Fibroblast of the conjunctiva (primary cell): ENCODE measurements around the gene CCIN.

ENCODE experiments used
- DNase-seq: peaks from one replicate; pipeline ENCODE4 v3.0.0-alpha.2; 2010; ENCODE audit warnings: low read depth

Gene CCIN

DNA sequence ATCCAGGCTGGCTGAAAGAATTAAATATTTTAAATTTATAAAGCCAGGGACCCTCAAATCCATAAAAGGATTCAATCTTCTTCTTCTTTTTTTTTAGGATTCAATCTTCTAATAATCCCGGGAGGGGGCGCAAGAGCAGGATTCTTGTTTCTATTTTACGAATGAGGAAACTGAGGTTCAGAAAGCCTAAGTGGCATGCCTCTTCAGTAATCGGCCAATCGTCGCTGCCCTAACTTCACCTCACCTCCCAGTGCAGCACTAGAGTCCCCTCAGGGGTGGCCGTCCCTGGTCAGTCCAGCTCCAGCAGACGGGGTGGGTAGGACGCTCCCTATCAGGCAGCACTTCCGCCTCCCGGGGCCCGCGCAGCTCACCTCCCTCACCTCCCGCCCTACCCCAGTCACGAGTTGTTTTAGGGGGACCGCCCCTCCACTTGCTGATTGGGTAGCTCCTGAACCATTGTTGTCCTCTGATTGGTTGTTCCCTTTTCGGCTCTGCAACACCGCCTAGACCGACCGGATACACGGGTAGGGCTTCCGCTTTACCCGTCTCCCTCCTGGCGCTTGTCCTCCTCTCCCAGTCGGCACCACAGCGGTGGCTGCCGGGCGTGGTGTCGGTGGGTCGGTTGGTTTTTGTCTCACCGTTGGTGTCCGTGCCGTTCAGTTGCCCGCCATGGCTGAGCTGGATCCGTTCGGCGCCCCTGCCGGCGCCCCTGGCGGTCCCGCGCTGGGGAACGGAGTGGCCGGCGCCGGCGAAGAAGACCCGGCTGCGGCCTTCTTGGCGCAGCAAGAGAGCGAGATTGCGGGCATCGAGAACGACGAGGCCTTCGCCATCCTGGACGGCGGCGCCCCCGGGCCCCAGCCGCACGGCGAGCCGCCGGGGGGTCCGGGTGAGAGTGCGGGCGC is 21.5 kb downstream of the CCIN start, which contains the start of gene CLTA:
TSS of gene CLTA (plus strand) at position 534 of the 902 bp plus-strand sequence. CDS start at position 670, 136 bp downstream.
- peak; percentile 98 for DNase-seq

GRCh38 chr9:36191290-36191645 is 22.1 kb downstream of the CCIN start:
- DNase-seq, result no peak

DNA sequence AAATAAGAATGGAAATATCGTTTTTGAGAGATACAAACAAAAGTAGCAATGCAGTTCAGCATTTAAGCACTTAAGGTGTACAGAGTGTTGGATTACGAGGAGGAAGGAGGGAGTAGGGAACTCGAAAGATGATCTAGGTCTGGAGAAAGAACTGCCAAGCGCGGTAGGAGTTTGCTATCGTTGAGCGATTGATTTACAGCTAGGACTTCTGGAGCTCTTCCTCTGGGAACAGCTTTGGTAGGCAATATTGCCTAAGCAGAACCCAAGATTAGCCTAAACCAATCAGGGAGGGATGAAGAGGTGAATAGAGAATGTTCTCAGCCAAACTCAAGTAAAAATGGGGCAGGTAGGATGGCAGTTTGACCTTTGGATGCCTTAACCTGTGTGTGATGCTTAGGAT is 22.5 kb downstream of the CCIN start:
- no peak for DNase-seq

DNA sequence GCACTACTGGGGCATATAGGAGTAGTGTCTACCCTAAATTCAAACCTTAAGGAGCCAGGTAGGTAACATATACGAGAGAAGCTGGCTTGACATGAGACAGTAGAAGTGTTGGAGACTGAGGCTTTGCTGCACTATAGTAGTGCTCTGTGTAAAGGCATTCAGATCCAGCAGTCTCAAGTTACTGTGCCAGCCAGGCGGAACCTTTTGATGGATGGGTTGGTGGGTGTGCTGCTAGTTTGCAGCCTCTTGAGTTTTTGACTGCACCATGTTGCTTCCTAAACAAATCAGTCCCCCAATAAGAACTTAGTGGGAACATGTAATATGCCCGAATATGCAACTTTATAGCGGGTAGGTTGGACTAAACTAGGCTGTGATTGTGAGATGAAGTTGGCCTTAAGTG is 23.0 kb downstream of the CCIN start:
- no peak for DNase-seq

- DNase-seq, result no peak
These were observed 23.8 kb downstream of the CCIN start for GRCh38 chr9:36193023-36193422.

- DNase-seq, result no peak
These were observed 25.3 kb downstream of the CCIN start for GRCh38 chr9:36194326-36195000.

GRCh38 chr9:36204906-36205547 is 35.8 kb downstream of the CCIN start:
- DNase-seq, result no peak

DNA sequence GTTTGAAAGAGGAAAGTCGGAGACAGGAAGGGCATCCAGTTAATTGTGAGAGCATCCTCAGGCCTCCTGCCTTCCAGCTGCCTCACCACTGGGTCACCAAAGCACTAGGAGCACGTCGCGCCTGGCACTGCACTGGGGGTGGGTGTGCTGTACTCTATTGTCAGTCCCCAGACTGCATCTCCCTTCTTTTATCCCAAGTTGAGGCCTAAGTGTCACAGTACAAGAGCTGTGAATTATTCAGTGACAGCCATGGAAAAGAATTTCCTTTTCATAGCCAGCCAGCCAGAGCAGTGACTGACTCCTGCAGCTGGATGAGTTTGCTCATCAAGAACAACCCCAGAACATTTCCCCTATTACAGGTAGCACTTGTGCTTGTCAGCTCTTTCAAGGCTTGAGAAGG is 37.8 kb downstream of the CCIN start:
- no peak for DNase-seq

DNA sequence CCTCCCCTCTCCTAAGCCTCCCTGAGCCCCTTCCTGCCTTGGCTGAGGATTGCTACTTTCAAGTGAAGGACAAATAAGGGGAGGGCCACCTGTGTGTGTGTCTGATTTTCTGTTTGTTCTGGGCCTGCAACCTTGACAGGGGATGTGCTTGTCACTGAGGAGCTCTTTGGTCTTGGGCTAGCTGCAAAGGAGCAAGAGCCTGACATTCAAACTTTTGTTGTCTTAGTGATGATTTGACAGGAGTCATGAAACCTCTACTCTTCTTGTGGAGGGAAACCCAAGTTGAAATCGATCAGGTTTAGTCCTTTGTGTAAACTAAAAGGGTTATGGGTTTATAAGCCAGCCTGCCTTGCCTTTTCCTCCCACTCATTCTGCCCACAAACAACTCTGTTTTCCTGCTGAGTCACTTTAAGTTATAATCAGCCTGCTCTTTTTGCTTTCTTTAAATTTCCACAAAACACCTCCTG is 38.4 kb downstream of the CCIN start:
- no peak for DNase-seq

GRCh38 chr9:36208521-36209253 is 39.5 kb downstream of the CCIN start:
- no peak for DNase-seq

DNA sequence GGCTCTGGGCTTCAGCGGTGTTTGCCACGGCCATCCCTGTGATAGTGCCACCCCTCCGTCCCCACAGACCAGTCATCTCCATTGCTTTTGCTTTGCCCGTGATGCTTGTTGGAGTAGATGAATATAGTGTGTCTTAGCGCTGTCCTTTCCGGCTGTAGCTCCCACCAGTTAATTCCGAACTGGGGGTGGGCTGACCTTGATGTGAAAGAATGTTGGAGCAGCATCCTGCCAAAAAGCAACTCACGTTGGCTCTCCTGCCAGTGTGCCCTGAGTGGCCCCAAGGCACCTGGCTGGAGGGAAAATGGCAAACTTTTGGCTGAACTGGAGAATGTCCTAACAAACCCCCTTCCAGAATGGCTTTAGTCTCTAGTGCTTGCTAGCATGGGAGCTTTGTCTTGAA is 41.5 kb downstream of the CCIN start:
- DNase-seq, result no peak

GRCh38 chr9:36211510-36211909 is 42.3 kb downstream of the CCIN start:
- no peak for DNase-seq

DNA sequence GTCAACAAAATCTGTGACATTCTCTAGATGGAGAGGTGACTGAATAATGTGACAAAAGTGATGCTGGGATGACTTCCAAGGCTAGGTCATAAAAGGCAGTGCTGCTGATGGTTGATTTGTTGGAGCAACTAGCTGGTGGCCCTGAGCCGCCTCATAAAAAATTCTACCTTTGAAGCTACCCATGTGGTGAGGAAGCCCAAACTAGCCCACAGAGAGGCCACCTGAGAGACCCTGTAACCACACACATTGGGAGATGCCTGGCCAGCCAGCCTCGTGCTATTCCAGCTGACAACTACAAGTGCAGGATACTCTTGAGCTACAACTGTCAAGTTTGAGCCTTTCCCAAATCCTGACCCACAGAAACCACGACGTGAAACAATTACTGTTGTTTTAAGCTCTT is 44.2 kb downstream of the CCIN start:
- DNase-seq, result no peak

DNA sequence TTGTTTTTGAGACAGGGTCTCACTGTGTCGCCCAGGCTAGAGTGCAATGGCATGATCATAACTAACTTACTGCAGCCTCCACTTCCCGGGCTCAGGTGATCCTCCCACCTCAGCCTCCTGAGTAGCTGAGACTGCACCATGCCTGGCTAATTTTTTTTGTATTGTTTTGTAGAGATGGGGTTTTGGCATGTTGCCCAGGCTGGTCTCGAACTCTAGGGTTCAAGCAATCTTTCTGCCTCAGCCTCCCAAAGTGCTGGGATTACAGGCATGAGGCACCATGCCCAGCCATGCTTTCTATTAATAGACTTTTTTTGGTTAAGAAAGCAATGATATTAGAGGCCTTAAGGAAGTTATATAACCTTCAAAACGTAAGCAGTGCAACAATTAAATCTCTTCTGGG is 44.8 kb downstream of the CCIN start:
- DNase-seq, result no peak

- no peak for DNase-seq
These were observed 45.4 kb downstream of the CCIN start for GRCh38 chr9:36214571-36214970.

GRCh38 chr9:36217256-36217968 is 48.2 kb downstream of the CCIN start:
- no peak for DNase-seq

GRCh38 chr9:36218011-36218410 is 48.8 kb downstream of the CCIN start:
- no peak for DNase-seq

DNA sequence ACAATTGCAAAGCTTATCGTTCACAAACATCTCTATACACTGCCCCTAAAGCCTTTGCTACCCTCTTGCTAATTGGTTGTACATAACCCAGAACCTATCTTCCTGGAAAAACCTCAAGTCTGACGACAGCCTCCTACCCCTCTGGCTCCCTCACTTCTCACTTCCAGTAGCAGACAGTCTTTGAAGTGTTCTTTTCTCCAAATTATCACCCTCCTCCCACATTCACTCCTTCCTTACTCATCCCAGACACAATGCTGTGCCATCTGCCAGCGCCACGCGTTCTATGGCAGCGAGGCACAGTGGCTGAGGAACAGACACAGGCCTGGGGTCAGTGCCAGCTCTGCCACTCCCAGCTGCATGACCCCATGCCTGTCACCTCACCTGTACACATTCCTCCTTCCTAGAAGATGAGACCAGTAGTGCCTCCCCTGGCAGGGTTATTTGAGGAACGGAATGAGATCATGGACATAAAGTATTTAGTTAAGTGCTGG is 49.3 kb downstream of the CCIN start:
- DNase-seq, result no peak
